NOMO-1 treated with DMSO at 0.1 percent for 48 hours (cell line): Measurements from ENCODE around the gene CHL1.

Experiments
- DNase-seq: peaks from one replicate; lab custom pipeline; 2025; ENCODE audit not compliant: unreplicated experiment; lab: John Stamatoyannopoulos, UW

Gene CHL1

GRCh38 chr3:277873-278272, 81.3 kb downstream of the CHL1 start:
- DNase-seq = no peak

- no peak for DNase-seq
Observed at GRCh38 chr3:278300-279064, 81.9 kb downstream of the CHL1 start.

- DNase-seq = no peak
Observed at GRCh38 chr3:279325-279724, 82.8 kb downstream of the CHL1 start.

- no peak for DNase-seq
Observed at GRCh38 chr3:280681-281080, 84.1 kb downstream of the CHL1 start.

GRCh38 chr3:284322-284721, 87.8 kb downstream of the CHL1 start:
- no peak for DNase-seq

- no peak for DNase-seq
Observed at GRCh38 chr3:288417-288816, 91.9 kb downstream of the CHL1 start.

GRCh38 chr3:291028-291427, 94.5 kb downstream of the CHL1 start:
- DNase-seq = no peak

GRCh38 chr3:291646-292436, 95.3 kb downstream of the CHL1 start:
- no peak for DNase-seq

- no peak for DNase-seq
Observed at GRCh38 chr3:294096-294495, 97.5 kb downstream of the CHL1 start.

- no peak for DNase-seq
Observed at GRCh38 chr3:294581-294980, 98.0 kb downstream of the CHL1 start.

- no peak for DNase-seq
Observed at GRCh38 chr3:295166-295565, 98.6 kb downstream of the CHL1 start.

- no peak for DNase-seq
Observed at GRCh38 chr3:297585-297984, 101.0 kb downstream of the CHL1 start.

- DNase-seq = no peak
Observed at GRCh38 chr3:299590-300301, 103.2 kb downstream of the CHL1 start.

GRCh38 chr3:307182-307581, 110.6 kb downstream of the CHL1 start:
- DNase-seq = no peak

- no peak for DNase-seq
Observed at GRCh38 chr3:308597-309321, 112.2 kb downstream of the CHL1 start.

GRCh38 chr3:312160-312733, 115.7 kb downstream of the CHL1 start:
- DNase-seq = no peak

GRCh38 chr3:312911-313310, 116.3 kb downstream of the CHL1 start:
- DNase-seq = no peak

GRCh38 chr3:317012-317411, 120.4 kb downstream of the CHL1 start:
- DNase-seq = no peak

GRCh38 chr3:318903-319302, 122.3 kb downstream of the CHL1 start:
- DNase-seq = no peak

- DNase-seq = no peak
Observed at GRCh38 chr3:324423-324822, 127.9 kb downstream of the CHL1 start.

- DNase-seq = no peak
Observed at GRCh38 chr3:325495-325894, 128.9 kb downstream of the CHL1 start.
